ENCODE results near the gene PGGT1B.
A peak's percentile ranks its signal among the peaks of the same experiment; 100 is the strongest.

PGGT1B gene

GRCh38 chr5:115180165-115180709 lies 82.4 kb downstream of the PGGT1B start:
- no peak for DNase-seq (ENCODE audit: low spot score)

GRCh38 chr5:115179394-115180164 lies 83.1 kb downstream of the PGGT1B start:
- no peak for DNase-seq (ENCODE audit: low spot score)

GRCh38 chr5:115179030-115179393 lies 83.7 kb downstream of the PGGT1B start:
- DNase-seq (ENCODE audit: low spot score) = no peak

GRCh38 chr5:115170929-115171510 lies 91.7 kb downstream of the PGGT1B start:
- no peak for DNase-seq (ENCODE audit: low spot score)

- DNase-seq (ENCODE audit: low spot score) = no peak
Measured at GRCh38 chr5:115170134-115170928, 92.3 kb downstream of the PGGT1B start.

- peak; percentile 95 for DNase-seq (ENCODE audit: low spot score)
Measured at GRCh38 chr5:115169487-115170133, 93.1 kb downstream of the PGGT1B start, which contains the start of gene TRIM36. Gene TRIM36, minus strand, starts transcription at chr5:115169908. Its CDS starts 274 bp downstream, at chr5:115169634.

- peak; percentile 46 for DNase-seq (ENCODE audit: low spot score)
Measured at GRCh38 chr5:115168829-115169486, 93.7 kb downstream of the PGGT1B start.

GRCh38 chr5:115166744-115167393 lies 95.8 kb downstream of the PGGT1B start:
- DNase-seq (ENCODE audit: low spot score) = no peak

- no peak for DNase-seq (ENCODE audit: low spot score)
Measured at GRCh38 chr5:115165790-115166189, 96.9 kb downstream of the PGGT1B start.

- DNase-seq (ENCODE audit: low spot score) = no peak
Measured at GRCh38 chr5:115160975-115161475, 101.7 kb downstream of the PGGT1B start.

Measured in NAMALWA (cell line).